GM21786 (cell line): Measurements from ENCODE around the gene GLDC.
"Not testable (repeated sequence)": the region's sequence is repeated elsewhere in the genome, so short reads cannot be mapped to it uniquely, and the experiment has no call there.

Experiments used
- ATAC-seq: cut with Tn5 transposase; IDR thresholded peaks from one replicate; pipeline ENCODE4 v1.9.1; 2021; ENCODE audit not compliant: unreplicated experiment

GLDC gene

GRCh38 chr9:6622784-6623183 is 22.7 kb downstream of the GLDC start:
- ATAC-seq: not testable (repeated sequence)

GRCh38 chr9:6620796-6621195 is 24.7 kb downstream of the GLDC start:
- no peak for ATAC-seq

GRCh38 chr9:6620353-6620752 is 25.2 kb downstream of the GLDC start:
- no peak for ATAC-seq

DNA sequence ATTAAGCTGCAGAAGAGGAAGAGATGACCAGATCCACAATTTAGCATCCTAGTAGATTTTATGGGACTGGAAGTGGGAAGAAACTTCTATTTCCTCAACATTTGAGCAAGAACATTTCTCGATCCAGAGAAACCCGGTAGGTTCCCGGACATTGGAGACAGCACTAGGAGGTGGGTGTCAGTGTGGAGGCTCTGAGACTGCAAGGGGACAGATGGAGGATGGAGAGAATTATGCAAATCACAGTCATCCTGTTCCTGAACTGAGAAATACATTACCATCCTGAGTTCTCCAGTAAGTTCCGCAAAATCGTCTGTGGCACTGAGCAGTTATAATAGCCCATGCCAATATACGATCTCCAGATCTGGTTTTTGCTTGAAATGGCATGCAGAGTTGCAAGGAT is 25.6 kb downstream of the GLDC start:
- ATAC-seq: no peak

DNA sequence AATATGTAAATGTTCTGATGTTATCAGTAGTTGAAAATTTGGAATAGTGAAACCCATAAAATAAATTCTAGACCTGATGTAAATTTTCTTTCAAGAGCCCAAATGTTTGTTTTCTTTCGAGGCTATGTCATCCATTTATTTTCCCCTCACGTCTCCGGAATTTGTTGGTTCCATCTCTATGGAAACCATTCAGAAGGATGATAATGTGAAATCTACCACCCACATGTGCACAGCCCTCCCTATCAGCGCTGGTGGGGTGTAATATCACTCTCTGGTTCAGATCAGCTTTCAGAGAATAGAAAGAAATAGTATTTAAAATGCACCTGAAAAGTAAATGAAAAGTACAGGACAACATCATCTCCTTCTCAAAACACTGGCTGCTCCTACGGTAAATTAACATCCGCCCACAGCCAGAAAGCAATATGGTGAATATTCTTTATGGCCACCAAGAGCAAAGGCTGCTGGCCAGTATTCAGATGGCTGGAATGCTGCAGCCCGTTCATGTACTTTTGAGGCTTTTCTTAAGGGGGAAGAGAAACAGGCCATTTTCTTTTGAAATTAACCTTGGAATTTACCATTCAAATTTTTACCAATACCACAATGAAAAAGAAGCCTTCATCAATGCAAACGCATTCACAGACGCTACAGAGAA is 28.5 kb downstream of the GLDC start:
- ATAC-seq: no peak

GRCh38 chr9:6614489-6614888 is 31.0 kb downstream of the GLDC start:
- no peak for ATAC-seq

- no peak for ATAC-seq
Observed at GRCh38 chr9:6611865-6612264, 33.7 kb downstream of the GLDC start.

DNA sequence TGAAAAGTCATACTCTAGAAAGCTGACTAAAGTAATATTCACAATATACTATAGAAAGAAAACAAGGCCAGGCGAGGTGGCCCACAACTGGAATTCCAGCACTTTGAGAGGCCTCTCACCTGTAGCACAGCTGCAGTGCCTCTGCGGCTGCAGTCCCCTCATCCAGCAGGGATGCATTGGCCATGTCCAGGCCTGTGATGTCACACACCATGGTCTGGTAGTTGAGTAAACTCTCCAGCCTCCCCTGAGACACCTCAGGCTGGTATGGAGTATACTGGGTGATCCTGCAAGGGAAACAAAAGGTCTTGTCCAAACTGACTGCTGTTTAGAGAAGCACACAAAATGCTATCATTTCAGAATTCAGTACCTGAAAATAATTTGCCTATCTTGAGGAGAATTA is 35.5 kb downstream of the GLDC start:
- ATAC-seq: no peak

GRCh38 chr9:6609497-6610016 is 36.0 kb downstream of the GLDC start:
- no peak for ATAC-seq

- peak; percentile 97 for ATAC-seq
Observed at GRCh38 chr9:6605202-6605601, 40.3 kb downstream of the GLDC start.

- no peak for ATAC-seq
Observed at GRCh38 chr9:6600426-6600825, 45.1 kb downstream of the GLDC start.

GRCh38 chr9:6600006-6600405 is 45.5 kb downstream of the GLDC start:
- no peak for ATAC-seq

- peak; percentile 95 for ATAC-seq
Observed at GRCh38 chr9:6598249-6598725, 47.2 kb downstream of the GLDC start.

- no peak for ATAC-seq
Observed at GRCh38 chr9:6592791-6593190, 52.7 kb downstream of the GLDC start.

DNA sequence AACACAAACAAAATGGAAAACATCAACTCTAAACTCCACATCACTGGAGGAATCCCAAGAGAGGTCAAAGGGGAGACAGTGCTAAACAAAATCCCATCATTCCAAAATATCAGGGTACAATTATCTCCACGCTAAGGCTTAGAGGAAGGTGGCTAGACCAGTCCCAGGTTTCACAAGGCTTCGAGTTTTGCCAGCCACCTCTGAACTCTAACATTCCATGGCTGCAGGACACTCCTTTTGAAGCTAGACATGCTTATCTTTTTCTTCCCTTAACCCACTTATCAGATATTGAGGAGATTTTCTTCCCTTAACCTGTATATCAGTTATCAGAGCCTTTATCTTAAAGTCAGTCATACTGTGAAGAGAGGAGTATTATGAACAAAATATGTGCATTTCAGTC is 53.3 kb downstream of the GLDC start:
- no peak for ATAC-seq

GRCh38 chr9:6590772-6591384 is 54.7 kb downstream of the GLDC start:
- ATAC-seq: no peak

- no peak for ATAC-seq
Observed at GRCh38 chr9:6590334-6590733, 55.2 kb downstream of the GLDC start.

DNA sequence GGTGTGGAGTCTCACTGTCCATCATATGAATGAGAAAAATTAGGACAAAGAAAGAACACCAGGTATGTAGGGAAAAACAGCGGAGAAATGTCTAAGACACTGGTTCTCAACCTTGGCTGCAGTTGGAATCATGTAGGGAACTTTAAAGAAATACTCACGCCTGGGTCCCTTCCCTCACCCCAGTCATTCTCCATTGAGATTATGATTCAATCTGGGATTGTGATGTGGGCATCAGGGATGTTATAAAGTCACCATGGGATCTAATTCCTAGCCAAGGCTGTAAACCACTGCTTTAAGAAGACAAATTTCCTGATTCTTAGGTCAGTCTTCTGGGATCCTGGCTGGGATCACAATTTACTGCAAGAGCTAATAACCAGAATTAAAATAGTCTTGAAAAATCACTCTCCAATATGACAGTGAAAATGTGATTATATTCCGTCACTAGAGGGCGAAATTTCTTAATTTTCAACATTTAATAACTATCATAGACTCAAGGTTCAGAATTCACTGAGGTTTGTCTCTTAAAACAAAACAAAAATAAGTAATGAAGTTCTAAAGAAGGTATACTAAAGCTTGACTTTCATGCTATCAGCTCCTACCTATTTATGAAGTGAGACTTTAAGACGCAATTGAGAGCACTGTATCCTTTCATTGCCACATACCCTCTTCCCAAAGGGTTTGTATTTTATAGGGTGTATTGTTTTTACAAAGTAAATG is 60.5 kb downstream of the GLDC start:
- ATAC-seq: no peak

- ATAC-seq: no peak
Observed at GRCh38 chr9:6581253-6581652, 64.3 kb downstream of the GLDC start.

DNA sequence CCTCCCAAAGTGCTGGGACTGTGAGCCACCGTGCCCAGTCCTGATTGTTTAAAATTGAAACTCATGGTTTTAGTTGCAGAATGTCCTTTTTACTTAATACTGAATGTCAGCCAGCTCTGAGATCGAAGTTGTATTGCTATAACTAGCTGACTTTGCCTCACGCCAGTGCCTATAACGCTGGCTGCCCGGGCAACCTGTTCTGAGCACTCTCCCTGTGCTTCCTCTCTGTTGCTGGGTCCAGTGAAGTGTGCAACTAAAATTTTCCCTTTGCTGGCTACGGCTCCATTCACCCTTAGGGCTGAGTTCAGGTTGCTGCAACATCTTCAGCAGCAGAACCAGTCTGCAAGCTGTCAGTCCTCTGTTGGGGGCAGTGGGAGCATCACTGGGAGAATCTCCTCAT is 65.9 kb downstream of the GLDC start:
- ATAC-seq: no peak

- no peak for ATAC-seq
Observed at GRCh38 chr9:6576987-6577386, 68.5 kb downstream of the GLDC start.
